GM18907 (cell line): ENCODE data around the gene CCDC73.
"Not testable (repeated sequence)": the region's sequence is repeated elsewhere in the genome, so short reads cannot be mapped to it uniquely, and the experiment has no call there.

ENCODE experiments used
- ATAC-seq: cut with Tn5 transposase; IDR thresholded peaks from one replicate; pipeline ENCODE4 v1.9.1; 2021; ENCODE audit warnings: mild to moderate bottlenecking, moderate library complexity; ENCODE audit not compliant: unreplicated experiment

Gene CCDC73

DNA sequence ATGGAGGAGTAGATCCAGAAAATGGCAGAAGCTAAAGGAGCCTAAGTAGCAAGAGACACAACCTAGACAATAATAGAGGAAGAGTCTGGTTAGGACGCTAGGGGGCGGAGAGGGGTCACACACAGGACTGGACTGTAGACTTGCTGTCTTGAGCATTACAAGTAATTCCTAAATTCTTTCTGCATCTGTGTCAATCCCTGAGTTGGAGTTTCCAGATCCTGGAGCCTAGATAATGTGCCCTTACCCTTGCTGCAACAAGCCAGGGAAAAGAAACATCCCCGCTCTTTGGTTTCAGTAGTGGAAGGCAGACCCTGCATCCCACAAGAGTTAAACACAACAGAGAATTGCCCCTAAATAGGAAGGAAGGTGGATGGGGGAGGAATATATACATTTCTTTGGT, 14.9 kb upstream of the CCDC73 start:
- peak; percentile 98 for ATAC-seq

DNA sequence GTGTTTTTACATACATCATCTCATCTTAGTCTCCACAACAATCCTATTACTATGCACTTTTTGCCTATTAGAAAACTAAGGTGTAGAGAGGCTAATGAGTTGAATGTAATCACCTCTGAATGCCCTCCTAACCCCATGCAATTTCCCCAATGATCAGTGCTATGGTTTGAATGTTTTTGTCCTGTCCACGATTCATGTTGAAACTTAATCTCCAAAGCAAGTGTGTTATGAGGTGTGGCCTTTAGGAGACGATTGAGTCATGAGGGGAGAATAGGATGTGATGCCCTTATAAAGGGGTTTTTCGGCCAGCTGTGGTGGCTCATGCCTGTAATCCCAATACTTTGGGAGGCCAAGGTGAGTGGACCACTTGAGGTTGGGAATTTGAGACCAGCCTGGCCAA, 2.0 kb upstream of the CCDC73 start:
- no peak for ATAC-seq

DNA sequence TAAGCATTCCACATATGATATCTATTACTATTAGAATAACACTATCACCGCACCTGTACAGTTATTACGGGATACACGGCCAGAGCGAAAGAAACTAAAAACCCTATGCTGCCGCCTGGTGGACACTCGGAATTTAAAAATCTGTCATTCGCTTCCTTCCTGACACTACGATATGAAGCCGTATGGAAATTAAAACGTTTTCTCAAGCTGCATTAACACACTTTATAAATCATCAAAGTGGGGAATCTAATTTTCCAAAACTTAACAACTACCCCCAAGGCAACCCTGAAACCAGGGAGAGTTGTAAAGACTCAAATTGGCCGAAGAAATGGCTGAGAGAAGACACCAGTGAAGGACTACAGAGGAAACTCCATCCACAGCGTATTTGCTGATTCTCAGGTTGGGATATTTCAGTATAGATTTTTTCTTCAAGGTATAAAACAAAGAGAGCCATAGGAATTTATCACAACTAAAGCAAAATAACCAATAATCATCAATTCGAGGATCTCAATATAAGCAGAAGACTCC, 1.4 kb downstream of the CCDC73 start:
- ATAC-seq = peak; percentile 86

DNA sequence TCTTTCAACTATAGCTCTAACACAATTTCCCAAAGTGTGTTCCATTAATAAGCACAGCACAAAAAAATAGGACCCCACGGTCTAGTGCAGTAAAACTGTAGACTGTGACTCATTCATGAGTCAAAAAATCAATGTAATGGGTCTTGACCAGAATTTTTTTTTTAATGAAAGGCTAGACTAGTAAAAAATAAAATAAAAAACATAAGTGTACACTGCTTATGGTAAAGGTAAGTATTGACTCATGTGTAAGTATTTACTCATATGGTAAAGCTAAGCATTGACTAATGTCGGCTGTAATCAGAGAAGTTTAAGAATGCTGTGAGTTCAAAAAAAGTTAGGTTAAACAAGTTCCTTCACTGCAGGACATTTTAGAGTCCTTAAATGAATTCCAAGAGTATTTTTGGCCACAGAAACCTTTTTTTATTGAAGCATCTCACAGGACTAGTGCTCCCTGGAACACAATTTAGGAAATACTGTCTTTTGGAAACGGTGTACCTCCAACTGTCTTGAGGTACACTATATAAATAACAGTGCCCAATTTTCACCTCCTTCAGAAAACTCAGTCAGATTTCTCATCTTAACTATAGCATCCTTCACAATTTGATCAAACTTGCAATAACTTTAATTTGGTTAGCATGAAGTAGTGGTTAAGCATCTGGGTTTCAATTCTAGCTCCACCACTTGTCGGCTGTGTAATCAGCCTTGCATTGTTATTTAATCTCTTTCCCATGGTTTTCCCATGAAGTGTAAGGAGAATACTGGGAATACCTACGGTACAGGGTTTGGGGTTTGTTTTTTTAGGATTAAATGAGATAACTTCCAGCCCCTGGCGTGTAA, 2.1 kb downstream of the CCDC73 start:
- ATAC-seq = peak; percentile 28

DNA sequence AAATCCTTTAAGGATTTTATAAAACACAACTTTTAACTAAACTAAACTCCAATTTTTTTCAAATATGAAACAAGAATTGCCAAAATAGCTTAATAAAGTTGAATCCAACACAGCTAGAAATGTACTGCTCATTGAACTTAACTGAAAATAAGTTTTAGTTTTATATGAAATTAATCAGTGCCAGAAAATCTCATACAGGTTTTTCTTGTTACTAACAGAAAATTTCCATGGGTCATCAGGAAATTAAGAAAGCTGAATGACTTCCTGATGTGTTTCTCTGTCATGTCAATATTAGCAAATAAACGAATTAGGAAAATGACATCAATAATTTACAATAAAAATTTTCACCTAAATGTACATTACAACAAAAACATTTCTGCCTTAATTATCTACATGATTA, 3.5 kb downstream of the CCDC73 start:
- no peak for ATAC-seq

DNA sequence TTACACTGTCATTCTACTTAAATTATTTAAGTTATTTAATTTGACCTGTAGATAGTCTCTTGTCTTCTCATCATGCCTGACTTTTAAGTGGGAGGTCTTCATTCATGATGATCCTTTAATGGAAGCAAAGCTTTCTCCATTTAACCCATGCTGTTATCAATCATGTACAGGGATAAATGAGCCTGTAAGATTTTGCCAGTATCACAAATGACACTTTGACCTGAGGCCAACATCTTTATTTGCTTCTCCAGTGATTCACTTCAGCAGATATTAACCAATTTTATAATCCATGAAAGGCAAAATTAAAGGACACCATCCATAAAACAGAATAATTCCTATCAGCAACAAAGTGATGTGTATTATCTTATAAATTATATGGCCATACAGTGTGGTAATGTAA, 7.7 kb downstream of the CCDC73 start:
- no peak for ATAC-seq

DNA sequence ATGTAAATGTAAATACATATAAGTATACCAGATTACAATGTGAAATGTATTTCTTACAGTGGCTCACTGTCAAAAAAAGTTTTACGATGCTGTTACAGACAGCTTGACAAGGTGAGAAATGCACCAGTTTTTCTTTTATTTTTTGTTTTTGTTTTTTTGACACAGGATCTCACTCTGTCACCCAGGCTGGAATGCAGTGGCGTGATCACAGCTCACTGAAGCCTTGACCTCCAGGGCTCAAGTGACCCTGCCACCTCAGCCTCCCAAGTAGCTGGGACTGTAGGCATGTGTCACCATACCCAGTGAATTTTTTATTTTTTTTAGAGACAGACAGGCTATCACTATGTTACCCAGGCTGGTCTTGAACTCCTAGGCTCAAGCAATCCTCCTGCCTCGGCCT, 9.2 kb downstream of the CCDC73 start:
- ATAC-seq = no peak

DNA sequence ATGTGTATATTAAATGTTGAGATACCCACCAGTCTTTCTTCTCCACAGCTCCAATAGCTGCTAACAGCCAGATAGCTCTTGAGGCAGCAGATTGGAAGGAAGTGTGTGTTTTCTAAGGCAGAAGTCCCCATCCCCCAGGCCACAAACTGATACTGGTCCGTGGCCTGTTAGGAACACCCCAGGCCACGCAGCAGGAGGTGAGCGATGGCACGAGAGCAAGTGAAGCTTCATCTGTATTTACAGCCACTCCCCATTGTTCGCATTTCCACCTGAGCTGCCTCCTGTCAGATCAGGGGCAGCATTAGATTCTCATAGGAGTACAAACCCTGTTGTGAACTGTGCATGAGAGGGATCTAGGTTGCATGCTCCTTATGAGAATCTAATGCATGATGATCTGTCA, 12.7 kb downstream of the CCDC73 start:
- no peak for ATAC-seq

DNA sequence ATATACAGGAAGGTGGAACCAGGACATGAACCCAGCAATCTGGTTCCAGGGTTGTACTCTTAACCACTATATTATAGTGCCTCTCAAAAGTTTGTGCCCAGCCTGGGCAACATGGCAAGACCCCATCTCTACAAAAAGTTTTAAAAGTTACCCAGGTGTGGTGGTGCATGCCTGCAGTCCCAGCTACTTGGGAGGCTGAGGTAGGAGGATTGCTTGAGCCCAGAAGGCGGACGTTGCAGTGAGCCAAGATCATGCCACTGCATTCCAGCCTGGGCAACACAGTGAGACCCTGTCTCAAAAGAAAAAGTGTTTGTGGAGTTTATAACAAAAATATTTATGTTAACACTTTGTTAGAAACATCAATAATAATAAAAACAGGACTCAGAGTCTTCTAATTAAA, 13.6 kb downstream of the CCDC73 start:
- ATAC-seq = not testable (repeated sequence)

DNA sequence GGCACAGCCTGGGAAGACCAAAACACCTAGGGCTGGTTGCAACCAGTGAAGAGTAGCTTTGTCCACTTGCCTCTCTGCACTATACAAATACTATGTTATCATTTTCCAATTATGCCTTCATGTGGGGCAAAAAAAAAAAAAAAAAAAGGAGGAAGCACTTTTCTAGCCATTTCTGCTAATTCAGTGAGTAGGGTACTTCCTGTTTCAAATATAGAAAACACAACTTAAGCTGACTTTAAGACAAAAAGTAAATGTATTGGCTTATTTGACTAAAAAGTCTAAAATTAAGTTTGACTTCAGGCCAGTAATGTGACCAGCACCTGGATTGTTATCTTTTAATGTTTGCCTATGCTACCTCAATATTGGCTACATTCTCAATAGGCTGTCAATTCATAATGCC, 15.3 kb downstream of the CCDC73 start:
- no peak for ATAC-seq

DNA sequence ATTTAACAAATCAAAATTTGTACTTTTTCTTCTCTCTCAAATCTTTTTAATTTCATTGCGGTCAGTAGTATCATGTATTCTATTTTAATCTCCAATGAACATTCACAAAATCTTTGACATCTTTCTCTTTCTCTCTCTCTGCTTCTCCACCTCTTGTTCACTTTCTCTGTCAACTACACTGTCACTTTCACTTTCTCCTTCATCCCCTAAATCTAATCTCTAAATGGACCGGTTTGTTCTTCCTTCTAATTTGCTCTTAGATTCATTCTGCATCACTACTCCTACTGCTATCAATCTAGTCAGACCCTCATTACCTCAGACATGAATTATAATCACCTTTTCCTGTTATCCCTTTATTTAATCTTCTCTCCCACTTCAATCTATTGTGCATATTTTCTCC, 18.6 kb downstream of the CCDC73 start:
- ATAC-seq = no peak

DNA sequence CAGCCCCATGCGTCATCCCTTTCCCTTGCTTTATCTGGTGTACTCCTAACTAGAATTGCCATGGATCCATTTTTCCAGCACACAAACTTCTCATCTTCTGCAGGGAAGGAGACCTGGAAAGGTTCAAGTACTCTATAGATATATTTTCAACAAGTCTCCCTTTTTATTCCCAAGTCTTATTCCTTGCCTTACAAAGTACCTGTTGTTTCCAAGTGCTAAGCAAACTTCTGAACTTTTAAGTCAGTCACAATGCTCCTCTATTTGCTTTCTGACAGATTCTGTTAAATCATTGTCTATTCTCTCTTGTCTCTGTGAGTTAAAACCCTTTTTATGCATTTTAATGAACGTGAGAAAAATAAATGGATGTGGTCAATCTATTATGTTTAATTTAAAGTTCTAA, 20.4 kb downstream of the CCDC73 start:
- no peak for ATAC-seq

DNA sequence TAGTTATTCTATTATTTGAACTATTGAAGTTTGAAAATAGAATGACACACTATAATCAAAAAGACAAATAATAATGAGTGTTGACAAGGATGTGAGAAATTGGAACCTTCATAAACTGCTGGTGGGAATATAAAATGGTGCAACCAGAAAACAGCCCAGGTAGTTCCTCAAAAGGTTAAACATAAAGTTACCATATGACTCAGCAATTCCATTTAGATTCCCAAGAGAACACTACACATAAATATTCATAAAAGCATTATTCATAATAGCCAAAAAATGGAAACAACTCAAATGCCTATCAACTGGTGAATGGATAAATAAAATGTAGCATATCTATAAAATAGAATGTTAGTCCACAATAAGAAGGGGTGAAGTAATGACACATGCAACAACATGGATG, 21.7 kb downstream of the CCDC73 start:
- ATAC-seq = no peak

DNA sequence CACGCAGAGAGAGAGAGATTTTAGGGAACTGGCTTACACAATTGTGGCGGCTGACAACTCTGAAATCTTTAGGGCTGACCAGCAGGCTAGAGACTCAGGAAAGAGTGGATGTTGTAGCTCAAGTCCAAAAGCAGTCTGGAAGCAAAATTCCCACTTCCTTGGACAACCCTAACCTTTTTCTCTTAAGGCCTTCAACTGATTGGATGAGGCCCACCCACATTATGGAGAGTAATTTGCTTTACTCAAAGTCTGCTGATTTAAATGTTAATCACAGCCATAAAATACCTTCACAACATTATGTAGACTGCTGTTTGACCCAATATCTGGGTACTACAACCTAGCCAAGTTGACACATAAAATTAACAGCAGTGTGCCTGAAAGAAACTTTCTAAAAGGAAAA, 32.7 kb downstream of the CCDC73 start:
- ATAC-seq = not testable (repeated sequence)

DNA sequence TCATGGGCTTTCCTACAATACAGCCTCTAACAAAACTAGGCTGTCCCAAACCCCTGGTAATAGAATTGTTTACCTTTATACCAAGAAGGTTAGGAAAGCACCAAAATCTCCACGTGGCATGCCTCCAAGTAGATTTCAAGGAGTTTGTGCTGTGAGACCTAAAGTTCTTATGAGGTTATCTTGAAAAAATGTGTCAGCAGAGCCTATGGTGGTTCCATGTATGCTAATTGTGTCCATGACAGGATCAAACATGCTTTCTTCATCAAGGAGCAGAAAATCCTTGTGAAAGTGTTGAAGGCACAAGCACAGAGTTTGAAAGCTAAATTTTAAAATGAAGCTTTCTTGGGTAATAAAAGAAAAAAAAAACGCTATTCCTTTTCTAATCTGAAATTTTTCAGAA, 36.2 kb downstream of the CCDC73 start:
- ATAC-seq = no peak

DNA sequence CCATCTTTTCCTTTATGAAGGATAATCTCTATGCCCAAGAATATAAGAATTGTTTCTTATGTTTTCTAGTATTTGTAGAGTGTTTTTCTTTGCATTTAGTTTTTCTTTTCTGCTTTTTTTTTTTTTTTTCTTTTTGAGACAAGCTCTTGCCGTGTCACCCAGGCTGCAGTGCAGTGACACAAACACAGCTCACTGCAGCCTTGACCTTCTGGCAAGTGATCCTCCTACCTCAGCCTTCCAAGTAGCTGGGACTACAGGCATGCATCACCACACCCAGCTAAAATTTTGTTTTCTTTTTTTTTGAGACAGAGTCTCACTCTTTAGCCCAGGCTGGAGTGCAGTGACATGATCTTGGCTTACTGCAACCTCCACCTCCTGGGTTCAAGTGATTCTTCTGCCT, 41.3 kb downstream of the CCDC73 start:
- ATAC-seq = not testable (repeated sequence)

DNA sequence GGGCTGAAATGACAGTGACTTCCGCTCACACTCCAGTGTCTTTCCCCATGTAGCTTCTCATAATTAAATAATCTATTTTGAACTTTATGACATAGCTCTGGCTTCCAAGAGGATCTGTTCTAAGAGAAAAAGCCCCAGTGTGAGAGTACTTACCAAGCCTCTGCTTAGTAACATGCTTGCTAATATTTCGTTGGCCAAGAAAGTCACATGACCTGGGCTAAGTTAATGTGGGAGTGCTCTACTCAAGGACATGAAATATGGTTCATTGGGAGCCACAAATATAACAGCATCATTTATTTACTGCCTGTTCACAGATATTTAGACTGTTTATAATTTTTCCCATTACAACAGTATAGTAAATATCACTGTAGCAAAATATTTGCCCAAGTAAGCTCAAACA, 42.5 kb downstream of the CCDC73 start:
- no peak for ATAC-seq

DNA sequence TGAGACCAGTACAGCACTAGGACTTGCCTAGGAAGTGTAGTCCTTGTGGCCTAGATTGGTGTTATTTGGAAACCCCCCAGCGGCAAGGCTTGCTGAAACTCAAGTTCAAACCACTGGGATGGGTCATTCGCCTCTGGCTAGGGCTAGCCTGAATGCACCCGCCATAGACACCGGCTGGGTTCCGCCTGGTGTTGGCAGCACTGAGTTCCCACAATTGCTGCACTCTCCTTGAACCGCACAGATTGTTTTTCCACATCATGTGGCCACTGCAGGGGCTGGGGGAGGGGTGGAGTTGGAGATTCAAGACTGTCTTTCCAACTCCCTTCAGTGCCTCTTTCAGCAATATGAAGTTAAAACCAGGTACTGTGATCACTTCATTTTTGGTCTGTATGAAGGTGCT, 43.1 kb downstream of the CCDC73 start:
- no peak for ATAC-seq

DNA sequence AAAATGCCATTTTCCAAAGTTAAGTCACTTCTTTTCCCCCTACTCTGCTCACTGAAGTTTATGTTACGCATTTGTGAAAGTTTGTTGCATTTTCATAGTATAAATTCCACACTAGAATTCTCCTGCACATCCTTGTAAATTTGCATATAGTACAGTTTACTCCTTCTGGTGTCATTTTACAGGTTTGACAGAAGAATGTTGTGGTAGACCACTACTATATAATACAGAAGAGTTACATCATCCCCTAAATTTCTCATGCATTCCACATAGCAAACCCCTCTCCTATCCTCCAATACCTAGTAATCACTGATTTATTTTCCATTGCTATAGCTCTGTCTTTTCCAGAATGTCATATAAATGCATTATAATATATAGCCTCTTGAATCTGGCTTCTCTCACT, 64.5 kb downstream of the CCDC73 start:
- no peak for ATAC-seq

DNA sequence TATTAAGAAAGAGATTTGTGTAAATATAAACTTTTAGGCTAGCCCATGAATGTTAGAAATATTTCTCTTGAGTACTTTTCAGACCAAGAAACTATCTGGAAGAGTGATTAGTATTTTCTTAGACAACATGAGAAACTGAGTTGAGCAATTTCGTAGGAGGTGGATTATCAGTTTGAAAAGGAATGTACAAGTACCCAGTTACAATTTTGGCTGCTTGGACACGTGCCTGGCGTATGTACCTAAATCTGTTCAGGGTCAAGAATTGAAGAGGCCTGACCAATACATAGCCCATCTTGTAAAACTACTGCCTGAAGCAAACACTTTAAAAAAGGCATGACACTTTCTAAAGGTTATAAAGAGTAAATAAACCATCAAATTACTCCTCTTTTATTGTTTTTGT, 71.1 kb downstream of the CCDC73 start:
- ATAC-seq = no peak

DNA sequence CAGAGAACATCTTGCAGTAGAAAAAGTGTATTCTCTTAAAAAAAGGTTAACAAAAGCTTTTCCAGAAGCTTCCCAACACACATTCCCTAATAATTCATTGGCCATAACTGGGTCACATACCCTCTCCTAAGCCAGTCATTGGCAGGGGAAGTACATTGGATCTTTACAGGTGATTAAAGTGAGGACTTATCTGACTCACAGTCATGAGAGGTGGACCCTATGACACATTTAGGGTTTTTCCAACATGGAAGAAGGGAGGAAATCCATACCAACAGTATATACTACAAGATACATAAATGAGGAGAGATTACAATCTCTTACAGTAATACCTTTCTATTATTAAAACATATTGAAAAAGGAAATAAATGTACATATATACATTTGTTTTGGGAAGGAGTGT, 72.2 kb downstream of the CCDC73 start:
- ATAC-seq = no peak

DNA sequence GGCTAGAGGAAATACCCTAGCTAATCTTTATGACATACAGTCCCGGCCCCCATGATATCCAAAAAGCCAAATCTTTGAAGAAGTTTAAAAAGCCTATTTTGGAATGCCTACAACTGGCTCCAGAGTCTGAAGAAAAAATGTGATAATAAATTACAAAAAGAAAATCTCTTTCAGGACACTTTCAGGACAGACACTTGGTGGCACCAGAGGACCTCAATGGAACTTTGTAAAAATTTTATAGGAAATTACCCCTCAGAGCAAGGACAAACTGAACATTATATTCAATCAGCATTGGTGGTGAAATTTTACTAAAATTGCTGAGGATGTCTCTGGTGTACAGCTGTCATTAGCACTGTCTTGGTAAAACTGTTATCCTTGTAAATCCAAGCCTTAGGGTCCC, 81.0 kb downstream of the CCDC73 start:
- ATAC-seq = no peak

DNA sequence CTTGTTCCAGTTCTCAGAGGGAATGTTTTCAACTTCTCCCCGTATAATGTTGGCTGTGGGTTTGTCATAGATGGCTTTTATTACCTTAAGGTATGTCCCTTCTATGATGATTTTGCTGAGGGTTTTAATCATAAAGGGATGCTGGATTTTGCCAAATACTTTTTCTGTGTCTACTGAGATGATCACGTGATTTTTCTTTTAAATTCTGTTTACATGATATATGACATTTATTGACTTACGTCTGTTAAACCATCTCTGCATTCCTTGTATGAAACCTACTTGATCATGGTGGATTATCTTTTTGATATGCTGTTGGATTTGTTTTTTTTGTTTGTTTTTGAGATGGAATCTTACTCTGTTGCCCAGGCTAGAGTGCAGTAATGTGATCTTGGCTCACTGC, 85.5 kb downstream of the CCDC73 start:
- ATAC-seq = not testable (repeated sequence)
